HepG2 (cell line): ENCODE results near the gene CADM4.

Experiments used
- BCL3 ChIP-seq: sonication (generic); formaldehyde crosslinking; IDR thresholded peaks from 2 replicates; pipeline ENCODE4 v1.5.1; 2020; ENCODE audit warnings: mild to moderate bottlenecking, missing genetic modification reagents, moderate library complexity
- BRCA1 ChIP-seq: sonication (generic); formaldehyde crosslinking; IDR thresholded peaks from 2 replicates; pipeline ENCODE4 v1.4.0; 2020; ENCODE audit warnings: missing genetic modification reagents
- HNRNPL ChIP-seq: fragments of 200-400 bp; formaldehyde crosslinking; IDR thresholded peaks from 2 replicates; pipeline ENCODE4 v1.6.1; 2017; ENCODE audit warnings: mild to moderate bottlenecking, low read depth, low read length
- HOXA7 ChIP-seq: sonication (generic); formaldehyde crosslinking; IDR thresholded peaks from 2 replicates; pipeline ENCODE4 v1.8.1; 2022; ENCODE audit warnings: mild to moderate bottlenecking, missing genetic modification reagents, moderate library complexity
- TOPORS ChIP-seq: sonication (generic); formaldehyde crosslinking; IDR thresholded peaks from 2 replicates; pipeline ENCODE4 v1.8.0; 2023; ENCODE audit warnings: mild to moderate bottlenecking, missing genetic modification reagents
- ZNF598 ChIP-seq: sonication (generic); formaldehyde crosslinking; IDR thresholded peaks from 2 replicates; pipeline ENCODE4 v1.5.1; 2020; ENCODE audit warnings: mild to moderate bottlenecking, missing genetic modification reagents, borderline replicate concordance
- ZNF850 ChIP-seq: sonication (generic); formaldehyde crosslinking; conservative IDR thresholded peaks from 2 replicates; pipeline ENCODE4 v1.9.0; 2021; ENCODE audit warnings: mild to moderate bottlenecking, missing genetic modification reagents
- TF ChIP-seq, protein P1 (sequence below): sonication (generic); formaldehyde crosslinking; IDR thresholded peaks from 2 replicates; pipeline ENCODE4 v1.5.1; 2020; ENCODE audit warnings: missing genetic modification reagents, mild to moderate bottlenecking, borderline replicate concordance
- TF ChIP-seq, protein P2 (sequence below): sonication (generic); formaldehyde crosslinking; IDR thresholded peaks from 2 replicates; pipeline ENCODE4 v1.5.0; 2020; ENCODE audit warnings: missing genetic modification reagents
- TF ChIP-seq, protein P3 (sequence below): sonication (generic); formaldehyde crosslinking; IDR thresholded peaks from 2 replicates; pipeline ENCODE4 v1.4.0; 2020; ENCODE audit warnings: missing genetic modification reagents, borderline replicate concordance
- TF ChIP-seq, protein P4 (sequence below): IDR thresholded peaks from 2 replicates; pipeline ENCODE4 v1.6.1; 2012; ENCODE audit warnings: low read depth, low read length, improper control_type of control experiment

- no peak for TF ChIP-seq TOPORS
- TF ChIP-seq, protein P1, sequence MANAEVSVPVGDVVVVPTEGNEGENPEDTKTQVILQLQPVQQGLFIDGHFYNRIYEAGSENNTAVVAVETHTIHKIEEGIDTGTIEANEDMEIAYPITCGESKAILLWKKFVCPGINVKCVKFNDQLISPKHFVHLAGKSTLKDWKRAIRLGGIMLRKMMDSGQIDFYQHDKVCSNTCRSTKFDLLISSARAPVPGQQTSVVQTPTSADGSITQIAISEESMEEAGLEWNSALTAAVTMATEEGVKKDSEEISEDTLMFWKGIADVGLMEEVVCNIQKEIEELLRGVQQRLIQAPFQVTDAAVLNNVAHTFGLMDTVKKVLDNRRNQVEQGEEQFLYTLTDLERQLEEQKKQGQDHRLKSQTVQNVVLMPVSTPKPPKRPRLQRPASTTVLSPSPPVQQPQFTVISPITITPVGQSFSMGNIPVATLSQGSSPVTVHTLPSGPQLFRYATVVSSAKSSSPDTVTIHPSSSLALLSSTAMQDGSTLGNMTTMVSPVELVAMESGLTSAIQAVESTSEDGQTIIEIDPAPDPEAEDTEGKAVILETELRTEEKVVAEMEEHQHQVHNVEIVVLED (CRISPR knock-in tag): no peak
- TF ChIP-seq BRCA1 (CRISPR knock-in tag): no peak
- no peak for TF ChIP-seq BCL3 (CRISPR knock-in tag)
- TF ChIP-seq, protein P2, sequence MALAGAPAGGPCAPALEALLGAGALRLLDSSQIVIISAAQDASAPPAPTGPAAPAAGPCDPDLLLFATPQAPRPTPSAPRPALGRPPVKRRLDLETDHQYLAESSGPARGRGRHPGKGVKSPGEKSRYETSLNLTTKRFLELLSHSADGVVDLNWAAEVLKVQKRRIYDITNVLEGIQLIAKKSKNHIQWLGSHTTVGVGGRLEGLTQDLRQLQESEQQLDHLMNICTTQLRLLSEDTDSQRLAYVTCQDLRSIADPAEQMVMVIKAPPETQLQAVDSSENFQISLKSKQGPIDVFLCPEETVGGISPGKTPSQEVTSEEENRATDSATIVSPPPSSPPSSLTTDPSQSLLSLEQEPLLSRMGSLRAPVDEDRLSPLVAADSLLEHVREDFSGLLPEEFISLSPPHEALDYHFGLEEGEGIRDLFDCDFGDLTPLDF: no peak
- TF ChIP-seq ZNF598 (CRISPR knock-in tag): no peak
- no peak for TF ChIP-seq HNRNPL
- TF ChIP-seq ZNF850 (CRISPR knock-in tag): no peak
- TF ChIP-seq, protein P3, sequence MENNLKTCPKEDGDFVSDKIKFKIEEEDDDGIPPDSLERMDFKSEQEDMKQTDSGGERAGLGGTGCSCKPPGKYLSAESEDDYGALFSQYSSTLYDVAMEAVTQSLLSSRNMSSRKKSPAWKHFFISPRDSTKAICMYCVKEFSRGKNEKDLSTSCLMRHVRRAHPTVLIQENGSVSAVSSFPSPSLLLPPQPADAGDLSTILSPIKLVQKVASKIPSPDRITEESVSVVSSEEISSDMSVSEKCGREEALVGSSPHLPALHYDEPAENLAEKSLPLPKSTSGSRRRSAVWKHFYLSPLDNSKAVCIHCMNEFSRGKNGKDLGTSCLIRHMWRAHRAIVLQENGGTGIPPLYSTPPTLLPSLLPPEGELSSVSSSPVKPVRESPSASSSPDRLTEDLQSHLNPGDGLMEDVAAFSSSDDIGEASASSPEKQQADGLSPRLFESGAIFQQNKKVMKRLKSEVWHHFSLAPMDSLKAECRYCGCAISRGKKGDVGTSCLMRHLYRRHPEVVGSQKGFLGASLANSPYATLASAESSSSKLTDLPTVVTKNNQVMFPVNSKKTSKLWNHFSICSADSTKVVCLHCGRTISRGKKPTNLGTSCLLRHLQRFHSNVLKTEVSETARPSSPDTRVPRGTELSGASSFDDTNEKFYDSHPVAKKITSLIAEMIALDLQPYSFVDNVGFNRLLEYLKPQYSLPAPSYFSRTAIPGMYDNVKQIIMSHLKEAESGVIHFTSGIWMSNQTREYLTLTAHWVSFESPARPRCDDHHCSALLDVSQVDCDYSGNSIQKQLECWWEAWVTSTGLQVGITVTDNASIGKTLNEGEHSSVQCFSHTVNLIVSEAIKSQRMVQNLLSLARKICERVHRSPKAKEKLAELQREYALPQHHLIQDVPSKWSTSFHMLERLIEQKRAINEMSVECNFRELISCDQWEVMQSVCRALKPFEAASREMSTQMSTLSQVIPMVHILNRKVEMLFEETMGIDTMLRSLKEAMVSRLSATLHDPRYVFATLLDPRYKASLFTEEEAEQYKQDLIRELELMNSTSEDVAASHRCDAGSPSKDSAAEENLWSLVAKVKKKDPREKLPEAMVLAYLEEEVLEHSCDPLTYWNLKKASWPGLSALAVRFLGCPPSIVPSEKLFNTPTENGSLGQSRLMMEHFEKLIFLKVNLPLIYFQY (CRISPR knock-in tag): no peak
- TF ChIP-seq HOXA7 (CRISPR knock-in tag): no peak
- TF ChIP-seq, protein P4, sequence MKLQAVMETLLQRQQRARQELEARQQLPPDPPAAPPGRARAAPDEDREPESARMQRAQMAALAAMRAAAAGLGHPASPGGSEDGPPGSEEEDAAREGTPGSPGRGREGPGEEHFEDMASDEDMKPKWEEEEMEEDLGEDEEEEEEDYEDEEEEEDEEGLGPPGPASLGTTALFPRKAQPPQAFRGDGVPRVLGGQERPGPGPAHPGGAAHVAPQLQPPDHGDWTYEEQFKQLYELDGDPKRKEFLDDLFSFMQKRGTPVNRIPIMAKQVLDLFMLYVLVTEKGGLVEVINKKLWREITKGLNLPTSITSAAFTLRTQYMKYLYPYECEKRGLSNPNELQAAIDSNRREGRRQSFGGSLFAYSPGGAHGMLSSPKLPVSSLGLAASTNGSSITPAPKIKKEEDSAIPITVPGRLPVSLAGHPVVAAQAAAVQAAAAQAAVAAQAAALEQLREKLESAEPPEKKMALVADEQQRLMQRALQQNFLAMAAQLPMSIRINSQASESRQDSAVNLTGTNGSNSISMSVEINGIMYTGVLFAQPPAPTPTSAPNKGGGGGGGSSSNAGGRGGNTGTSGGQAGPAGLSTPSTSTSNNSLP: no peak
Measured at GRCh38 chr19:43684326-43684725, 44.7 kb upstream of the CADM4 start.
